T-helper 1 cell (primary cell): ENCODE data around the gene PDGFC.
"Not testable (repeated sequence)": the region's sequence is repeated elsewhere in the genome, so short reads cannot be mapped to it uniquely, and the experiment has no call there.

ENCODE experiments used
- DNase-seq, 5 donors: peaks; one replicate each; pipeline ENCODE4 v3.0.0-alpha.2; 2012 to 2020

The PDGFC gene

GRCh38 chr4:156949373-156949814, 22.2 kb downstream of the PDGFC start:
- DNase-seq, result no peak

- DNase-seq, result no peak
Measured at GRCh38 chr4:156948738-156949137, 22.9 kb downstream of the PDGFC start.

- DNase-seq, result no peak
Measured at GRCh38 chr4:156948133-156948532, 23.5 kb downstream of the PDGFC start.

- no peak for DNase-seq
Measured at GRCh38 chr4:156946516-156947424, 24.8 kb downstream of the PDGFC start.

- DNase-seq, result no peak
Measured at GRCh38 chr4:156945532-156945931, 26.1 kb downstream of the PDGFC start.

- DNase-seq, result no peak
Measured at GRCh38 chr4:156942991-156943390, 28.6 kb downstream of the PDGFC start.

GRCh38 chr4:156941940-156942548, 29.6 kb downstream of the PDGFC start:
- DNase-seq, result no peak

- DNase-seq, result no peak
Measured at GRCh38 chr4:156939801-156940200, 31.8 kb downstream of the PDGFC start.

- DNase-seq, result no peak
Measured at GRCh38 chr4:156939139-156939538, 32.5 kb downstream of the PDGFC start.

GRCh38 chr4:156934259-156934635, 37.4 kb downstream of the PDGFC start:
- no peak for DNase-seq

- DNase-seq, result no peak
Measured at GRCh38 chr4:156933633-156934258, 37.9 kb downstream of the PDGFC start.

- not testable (repeated sequence) for DNase-seq
Measured at GRCh38 chr4:156932360-156932759, 39.2 kb downstream of the PDGFC start.

- DNase-seq, result no peak
Measured at GRCh38 chr4:156931267-156931666, 40.3 kb downstream of the PDGFC start.

GRCh38 chr4:156929386-156930105, 42.1 kb downstream of the PDGFC start:
- no peak for DNase-seq

- no peak for DNase-seq
Measured at GRCh38 chr4:156924774-156925315, 46.8 kb downstream of the PDGFC start.

- no peak for DNase-seq
Measured at GRCh38 chr4:156923525-156923924, 48.1 kb downstream of the PDGFC start.

- no peak for DNase-seq
Measured at GRCh38 chr4:156915221-156915620, 56.4 kb downstream of the PDGFC start.

GRCh38 chr4:156913234-156913633, 58.4 kb downstream of the PDGFC start:
- no peak for DNase-seq

GRCh38 chr4:156909010-156909409, 62.6 kb downstream of the PDGFC start:
- DNase-seq, result no peak

GRCh38 chr4:156906325-156906724, 65.3 kb downstream of the PDGFC start:
- DNase-seq, result no peak

GRCh38 chr4:156901871-156902270, 69.7 kb downstream of the PDGFC start:
- DNase-seq, result no peak

GRCh38 chr4:156898373-156899117, 73.1 kb downstream of the PDGFC start:
- DNase-seq, result no peak
